Measurements from ENCODE around the gene ZNF232.
"Not testable (repeated sequence)": the region's sequence is repeated elsewhere in the genome, so short reads cannot be mapped to it uniquely, and the experiment has no call there.

The ZNF232 gene

GRCh38 chr17:5135726-5136579 is 24.3 kb upstream of the ZNF232 start:
- no peak for DNase-seq (ENCODE audit: low read depth)
- TF ChIP-seq CTCF (IDR thresholded peaks at IDR 0.05; ENCODE audit: low read depth, low read length, missing control alignments) = no peak
- H3K4me3 ChIP-seq (ENCODE audit: low read depth, low read length) = no peak overlapping the region

GRCh38 chr17:5135131-5135712 is 23.5 kb upstream of the ZNF232 start:
- H3K4me3 ChIP-seq (ENCODE audit: low read depth, low read length); DNase-seq (ENCODE audit: low read depth): not testable (repeated sequence)

GRCh38 chr17:5134571-5134970 is 22.9 kb upstream of the ZNF232 start:
- not testable (repeated sequence) for DNase-seq (ENCODE audit: low read depth); H3K4me3 ChIP-seq (ENCODE audit: low read depth, low read length)

GRCh38 chr17:5133961-5134360 is 22.3 kb upstream of the ZNF232 start:
- not testable (repeated sequence) for DNase-seq (ENCODE audit: low read depth); H3K4me3 ChIP-seq (ENCODE audit: low read depth, low read length)

GRCh38 chr17:5133311-5133710 is 21.6 kb upstream of the ZNF232 start:
- no peak overlapping the region for H3K4me3 ChIP-seq (ENCODE audit: low read depth, low read length)
- no peak for DNase-seq (ENCODE audit: low read depth)
- no peak for TF ChIP-seq CTCF (IDR thresholded peaks at IDR 0.05; ENCODE audit: low read depth, low read length, missing control alignments)

GRCh38 chr17:5132503-5133225 is 21.0 kb upstream of the ZNF232 start:
- DNase-seq (ENCODE audit: low read depth); H3K4me3 ChIP-seq (ENCODE audit: low read depth, low read length): not testable (repeated sequence)

GRCh38 chr17:5131799-5132502 is 20.3 kb upstream of the ZNF232 start:
- H3K4me3 ChIP-seq (ENCODE audit: low read depth, low read length); DNase-seq (ENCODE audit: low read depth): not testable (repeated sequence)

- no peak overlapping the region for H3K4me3 ChIP-seq (ENCODE audit: low read depth, low read length)
- TF ChIP-seq CTCF (IDR thresholded peaks at IDR 0.05; ENCODE audit: low read depth, low read length, missing control alignments) = no peak
- no peak for DNase-seq (ENCODE audit: low read depth)
These were observed 19.6 kb upstream of the ZNF232 start for GRCh38 chr17:5131146-5131715.

- DNase-seq (ENCODE audit: low read depth); H3K4me3 ChIP-seq (ENCODE audit: low read depth, low read length): not testable (repeated sequence)
These were observed 19.0 kb upstream of the ZNF232 start for GRCh38 chr17:5130687-5131086.

GRCh38 chr17:5130261-5130660 is 18.6 kb upstream of the ZNF232 start:
- not testable (repeated sequence) for DNase-seq (ENCODE audit: low read depth); H3K4me3 ChIP-seq (ENCODE audit: low read depth, low read length)

GRCh38 chr17:5129770-5130169 is 18.1 kb upstream of the ZNF232 start:
- DNase-seq (ENCODE audit: low read depth); H3K4me3 ChIP-seq (ENCODE audit: low read depth, low read length): not testable (repeated sequence)

Data from GM12864 (cell line).